IPS DF 6.9 (cell line): ENCODE data around the gene CTXND1.

ENCODE experiments used
- DNase-seq: peaks from one replicate; pipeline ENCODE4 v3.0.0-alpha.2; 2013; ENCODE audit warnings: low read depth, low spot score
- H3K27ac ChIP-seq: one replicate; pipeline ENCODE4 v1.5.1; 2013; ENCODE audit warnings: low read length, control low read depth
- H3K27me3 ChIP-seq: 2 replicates; pipeline ENCODE4 v1.6.1; 2013; ENCODE audit warnings: mild to moderate bottlenecking, low read length; ENCODE audit not compliant: control insufficient read depth, insufficient read depth
- H3K36me3 ChIP-seq: 2 replicates; pipeline ENCODE4 v1.6.1; 2013; ENCODE audit warnings: low read length; ENCODE audit not compliant: control insufficient read depth, insufficient read depth
- H3K4me1 ChIP-seq: 2 replicates; pipeline ENCODE4 v1.6.1; 2013; ENCODE audit warnings: low read length; ENCODE audit not compliant: control insufficient read depth, insufficient read depth
- H3K4me3 ChIP-seq: 2 replicates; pipeline ENCODE4 v1.5.1; 2013; ENCODE audit warnings: mild to moderate bottlenecking, low read length
- H3K9me3 ChIP-seq: 2 replicates; pipeline ENCODE4 v1.6.1; 2013; ENCODE audit warnings: low read length, inconsistent platforms; ENCODE audit not compliant: control insufficient read depth, insufficient read depth
- WGBS: extraction: QIAGEN DNeasy Blood & Tissue Kit; methylation state at CpG from one replicate; pipeline ENCODE4 v1.1.7; 2013; ENCODE audit warnings: mixed read lengths, missing lambda C conversion rate; ENCODE audit not compliant: insufficient read length, insufficient coverage; 5-methylcytosine and 5-hydroxymethylcytosine counted together

The CTXND1 gene

DNA sequence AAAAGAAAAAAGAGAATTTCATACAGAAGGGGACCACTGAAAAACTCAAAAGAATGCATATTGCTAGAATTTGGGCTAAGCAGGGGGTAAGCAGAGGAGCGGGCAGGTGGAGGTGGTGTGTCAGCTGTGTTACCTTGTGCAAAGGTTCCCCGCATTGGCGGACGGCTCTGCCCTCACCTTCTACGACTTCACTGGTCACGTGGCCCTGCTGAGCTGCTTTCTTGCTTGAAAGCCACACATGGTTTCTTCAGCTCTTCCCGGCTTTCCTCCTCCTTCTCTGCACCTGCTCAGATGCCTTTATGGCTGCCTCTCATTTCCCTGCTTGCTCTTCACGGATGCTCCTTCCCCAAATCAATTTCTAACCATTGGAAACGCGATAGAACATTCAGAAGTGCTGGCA lies 68.7 kb downstream of the CTXND1 start:
- Histone ChIP-seq H3K27ac (no peak overlapping the region), H3K9me3 (no peaks in the 10 kb centered on the region), H3K4me3 (no peak overlapping the region), H3K36me3 (0 out of 2 replicates have a peak, but pooled peaks cover 2% of the 10 kb centered on the region), H3K27me3 (no peaks in the 10 kb centered on the region), H3K4me1 (no peaks in the 10 kb centered on the region)
- no CpG with 5 or more reads among the region's 10 CpGs for WGBS
- no peak for DNase-seq

DNA sequence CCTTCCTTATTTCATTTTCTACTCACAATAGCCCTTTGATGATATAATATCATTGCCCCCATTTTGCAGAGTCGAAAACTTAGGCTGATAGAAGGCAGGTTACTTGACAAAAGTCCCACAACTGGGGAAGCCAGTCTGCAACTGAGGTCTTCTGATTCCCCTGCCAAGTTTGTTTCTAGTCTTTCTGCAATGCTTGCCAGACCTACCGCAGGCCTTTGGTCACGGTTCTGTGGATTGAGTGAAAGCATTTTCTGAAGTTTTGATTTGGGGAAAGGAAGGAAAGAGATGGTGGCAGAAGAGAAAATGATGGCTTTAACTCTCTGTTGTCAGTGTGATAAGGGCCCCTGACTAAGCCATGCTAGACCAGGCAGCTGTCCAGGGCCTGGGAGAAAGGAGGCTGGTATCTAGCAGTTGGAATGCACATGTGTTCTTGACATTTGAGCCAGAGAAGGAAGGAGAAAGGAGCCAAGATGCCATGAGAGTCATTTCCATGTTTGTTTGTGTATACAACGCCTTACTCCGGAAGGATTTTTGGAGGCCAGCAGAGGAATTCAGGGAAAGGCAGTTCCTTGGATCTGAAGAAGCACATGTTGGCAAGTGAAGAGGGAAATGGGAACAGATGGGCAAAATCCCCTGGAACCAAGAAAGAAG lies 69.3 kb downstream of the CTXND1 start:
- H3K4me3 ChIP-seq, result no peak overlapping the region
- H3K27ac ChIP-seq, result no peak overlapping the region
- H3K4me1 ChIP-seq, result no peaks in the 10 kb centered on the region
- H3K9me3 ChIP-seq, result no peaks in the 10 kb centered on the region
- no peaks in the 10 kb centered on the region for H3K27me3 ChIP-seq
- no peak for DNase-seq
- H3K36me3 ChIP-seq, result 0 out of 2 replicates have a peak, but pooled peaks cover 2% of the 10 kb centered on the region
- no CpG with 5 or more reads among the region's 5 CpGs for WGBS

DNA sequence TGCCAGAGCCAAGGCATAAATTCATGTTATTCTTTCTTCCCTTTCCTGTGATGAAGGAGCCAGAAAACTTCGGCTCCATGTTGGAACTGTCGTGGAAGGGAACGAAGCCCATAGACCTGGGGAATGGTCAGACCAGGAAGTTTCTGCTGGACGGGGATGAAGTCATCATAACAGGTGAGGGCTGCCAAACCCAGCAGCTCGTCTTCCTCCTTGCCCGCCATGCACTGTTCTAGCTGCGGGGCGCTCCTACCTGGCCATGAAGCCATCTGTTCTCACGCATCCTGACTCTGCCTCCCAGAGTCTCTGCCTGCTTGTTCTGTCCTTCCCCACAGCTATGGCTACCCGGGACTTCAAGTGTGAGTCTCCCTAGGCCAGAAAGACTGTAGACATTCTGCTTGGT lies 71.0 kb downstream of the CTXND1 start:
- H3K36me3 ChIP-seq, result 0 out of 2 replicates have a peak, but pooled peaks cover 2% of the 10 kb centered on the region
- no peaks in the 10 kb centered on the region for H3K4me1 ChIP-seq
- H3K27me3 ChIP-seq, result no peaks in the 10 kb centered on the region
- WGBS, result no CpG with 5 or more reads among the region's 10 CpGs
- H3K9me3 ChIP-seq, result no peaks in the 10 kb centered on the region
- H3K27ac ChIP-seq, result no peak overlapping the region
- H3K4me3 ChIP-seq, result no peak overlapping the region
- no peak for DNase-seq

DNA sequence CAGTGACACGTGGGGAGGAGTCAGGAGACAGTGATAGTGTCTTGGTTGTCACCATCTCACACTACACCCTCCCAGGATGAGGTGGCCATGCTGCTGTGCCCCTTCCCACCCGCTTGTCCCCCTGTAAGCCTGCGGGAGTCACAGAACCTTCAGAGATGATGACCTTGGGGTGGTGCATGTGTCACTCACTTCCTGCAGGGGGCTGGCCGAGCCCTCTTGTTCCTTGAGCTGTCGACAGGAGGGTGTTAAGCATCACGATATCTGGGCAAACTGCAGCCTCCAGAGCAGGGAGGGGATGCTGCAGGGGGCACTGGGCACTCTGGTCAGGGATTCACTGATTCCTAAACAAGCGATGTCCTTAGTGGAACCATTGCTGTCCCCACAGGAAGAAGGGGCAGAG lies 71.5 kb downstream of the CTXND1 start:
- Histone ChIP-seq H3K27me3 (no peaks in the 10 kb centered on the region), H3K9me3 (no peaks in the 10 kb centered on the region), H3K27ac (no peak overlapping the region), H3K4me3 (no peak overlapping the region), H3K36me3 (no peaks in the 10 kb centered on the region), H3K4me1 (no peaks in the 10 kb centered on the region)
- no CpG with 5 or more reads among the region's 7 CpGs for WGBS
- DNase-seq, result no peak

DNA sequence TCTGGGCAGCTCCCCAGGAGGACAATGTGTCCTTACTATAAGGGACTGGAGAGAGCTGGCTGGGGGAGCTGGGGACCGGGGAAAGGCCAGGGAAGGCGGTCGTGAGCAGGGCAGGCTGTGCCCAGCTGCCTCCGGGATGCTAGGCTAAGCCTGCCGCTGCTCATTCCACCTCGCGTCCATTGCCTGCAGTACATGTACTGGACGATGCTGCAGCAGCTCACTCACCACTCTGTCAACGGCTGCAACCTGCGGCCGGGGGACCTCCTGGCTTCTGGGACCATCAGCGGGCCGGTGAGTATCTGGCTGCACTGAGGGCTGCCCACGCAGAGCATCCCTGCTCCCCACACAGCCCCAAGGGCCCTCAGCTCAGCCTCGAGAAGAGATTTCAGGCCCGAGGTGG lies 72.1 kb downstream of the CTXND1 start:
- Histone ChIP-seq H3K27ac (no peak overlapping the region), H3K36me3 (no peaks in the 10 kb centered on the region), H3K4me1 (no peaks in the 10 kb centered on the region), H3K27me3 (no peaks in the 10 kb centered on the region), H3K4me3 (no peak overlapping the region), H3K9me3 (no peaks in the 10 kb centered on the region)
- no CpG with 5 or more reads among the region's 16 CpGs for WGBS
- DNase-seq, result no peak

DNA sequence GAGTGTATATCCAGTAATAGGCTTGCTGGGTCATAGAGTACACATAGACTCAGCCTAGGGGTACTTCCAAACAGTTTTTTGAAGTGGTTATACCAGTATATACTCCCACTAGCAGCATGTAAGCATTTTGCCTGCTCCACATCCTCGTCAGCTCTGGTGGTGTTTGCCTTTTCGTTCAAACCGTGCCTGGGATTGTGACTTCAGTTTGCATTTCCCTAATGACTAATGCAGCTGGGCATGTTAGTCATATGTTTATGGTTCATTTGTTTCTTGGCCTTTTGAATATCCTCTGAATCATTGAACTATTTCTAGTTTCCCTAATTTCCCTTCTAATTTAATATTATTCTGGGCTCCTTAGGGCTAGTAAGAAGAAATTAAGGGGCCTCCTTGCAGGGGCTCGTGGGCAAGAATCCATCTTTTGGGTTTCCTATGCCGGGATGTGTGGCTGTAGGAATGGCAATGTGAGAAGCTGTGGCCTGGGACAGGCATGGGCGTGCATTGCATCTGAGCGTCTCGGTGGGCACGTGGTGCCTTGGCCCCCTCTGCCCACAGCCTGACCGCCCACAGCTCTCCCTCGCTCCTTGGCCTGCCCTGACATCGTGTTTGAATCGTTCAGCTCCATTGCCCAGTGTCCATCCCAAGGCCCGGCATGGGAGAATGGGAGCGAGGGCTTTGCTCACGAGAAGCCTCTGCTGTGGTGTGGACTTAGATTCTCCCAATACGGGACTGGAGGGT lies 72.8 kb downstream of the CTXND1 start:
- WGBS, result no CpG with 5 or more reads among the region's 17 CpGs

DNA sequence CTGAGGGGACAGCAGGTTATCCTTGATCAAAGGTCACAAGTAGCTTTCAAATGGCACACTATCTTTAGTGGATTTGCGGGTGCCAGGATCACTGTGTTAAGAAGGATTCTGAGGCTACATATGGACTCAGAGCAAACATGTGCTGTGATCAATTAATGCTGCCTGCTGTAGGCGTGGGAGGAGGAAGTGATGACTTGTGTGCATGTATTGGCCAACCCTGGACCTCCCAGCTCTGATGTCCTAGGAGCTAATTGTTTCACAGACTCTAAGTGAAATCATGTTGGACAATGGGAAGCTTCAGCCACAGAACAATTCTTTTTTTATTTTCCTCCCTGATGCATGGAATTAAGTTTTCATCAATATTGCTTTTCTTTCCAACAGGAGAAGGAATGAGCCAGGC lies 74.9 kb downstream of the CTXND1 start:
- Histone ChIP-seq H3K36me3 (no peaks in the 10 kb centered on the region), H3K4me3 (no peak overlapping the region), H3K4me1 (no peaks in the 10 kb centered on the region), H3K27ac (no peak overlapping the region), H3K27me3 (no peaks in the 10 kb centered on the region), H3K9me3 (no peaks in the 10 kb centered on the region)
- no peak for DNase-seq
- no CpG with 5 or more reads among the region's 2 CpGs for WGBS

More for the DNA sequence above, 72.8 kb downstream of the CTXND1 start:
- DNase-seq, result no peak
- H3K27ac ChIP-seq, result no peak overlapping the region
- H3K27me3 ChIP-seq, result no peaks in the 10 kb centered on the region
- no peaks in the 10 kb centered on the region for H3K36me3 ChIP-seq
- H3K9me3 ChIP-seq, result no peaks in the 10 kb centered on the region
- no peaks in the 10 kb centered on the region for H3K4me1 ChIP-seq
- no peak overlapping the region for H3K4me3 ChIP-seq

DNA sequence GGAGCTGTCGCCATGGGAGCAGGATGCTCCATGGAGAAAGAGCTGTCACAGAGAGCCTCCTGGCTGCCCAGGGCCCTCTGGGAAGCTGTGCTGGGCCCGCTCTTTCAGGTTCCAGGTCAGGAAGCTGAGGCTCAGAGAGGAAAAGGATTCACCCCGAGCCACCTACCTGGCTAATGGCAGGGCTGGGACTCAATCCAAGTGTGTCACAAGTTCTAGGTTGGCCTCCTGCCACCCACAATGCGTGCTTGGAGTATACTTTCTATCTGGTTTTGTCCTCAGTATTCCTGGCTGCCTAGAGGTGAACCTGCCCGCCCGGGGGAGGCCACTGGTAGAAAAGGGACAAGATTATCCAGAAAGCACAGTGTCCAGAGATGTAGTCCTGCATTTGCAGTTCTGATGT lies 75.6 kb downstream of the CTXND1 start:
- Histone ChIP-seq H3K4me1 (no peaks in the 10 kb centered on the region), H3K27ac (no peak overlapping the region), H3K4me3 (no peak overlapping the region), H3K27me3 (no peaks in the 10 kb centered on the region), H3K9me3 (no peaks in the 10 kb centered on the region), H3K36me3 (no peaks in the 10 kb centered on the region)
- no peak for DNase-seq
- WGBS, result no CpG with 5 or more reads among the region's 6 CpGs

DNA sequence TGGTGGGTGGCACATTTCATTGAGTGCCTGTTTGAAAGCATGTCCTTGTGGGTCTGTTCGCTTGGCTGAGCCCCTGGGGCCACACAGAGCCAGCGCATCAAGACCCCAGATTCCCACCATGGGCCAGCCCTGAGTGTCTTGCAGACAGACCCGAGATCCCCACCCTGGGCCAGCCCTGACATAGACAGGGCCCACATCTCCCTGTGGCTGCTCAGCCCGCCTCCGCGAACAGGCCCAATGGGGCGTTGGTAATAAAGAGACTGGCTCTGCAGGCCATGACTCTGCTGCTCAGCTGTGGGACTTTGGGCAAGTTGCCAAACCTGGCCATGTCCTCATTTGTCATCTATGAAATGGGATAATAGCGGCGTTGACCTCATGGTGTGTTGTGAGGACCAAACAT lies 76.6 kb downstream of the CTXND1 start:
- Histone ChIP-seq H3K9me3 (no peaks in the 10 kb centered on the region), H3K27ac (no peak overlapping the region), H3K4me3 (no peak overlapping the region), H3K36me3 (no peaks in the 10 kb centered on the region), H3K27me3 (no peaks in the 10 kb centered on the region), H3K4me1 (no peaks in the 10 kb centered on the region)
- no peak for DNase-seq
- WGBS, result no CpG with 5 or more reads among the region's 9 CpGs

DNA sequence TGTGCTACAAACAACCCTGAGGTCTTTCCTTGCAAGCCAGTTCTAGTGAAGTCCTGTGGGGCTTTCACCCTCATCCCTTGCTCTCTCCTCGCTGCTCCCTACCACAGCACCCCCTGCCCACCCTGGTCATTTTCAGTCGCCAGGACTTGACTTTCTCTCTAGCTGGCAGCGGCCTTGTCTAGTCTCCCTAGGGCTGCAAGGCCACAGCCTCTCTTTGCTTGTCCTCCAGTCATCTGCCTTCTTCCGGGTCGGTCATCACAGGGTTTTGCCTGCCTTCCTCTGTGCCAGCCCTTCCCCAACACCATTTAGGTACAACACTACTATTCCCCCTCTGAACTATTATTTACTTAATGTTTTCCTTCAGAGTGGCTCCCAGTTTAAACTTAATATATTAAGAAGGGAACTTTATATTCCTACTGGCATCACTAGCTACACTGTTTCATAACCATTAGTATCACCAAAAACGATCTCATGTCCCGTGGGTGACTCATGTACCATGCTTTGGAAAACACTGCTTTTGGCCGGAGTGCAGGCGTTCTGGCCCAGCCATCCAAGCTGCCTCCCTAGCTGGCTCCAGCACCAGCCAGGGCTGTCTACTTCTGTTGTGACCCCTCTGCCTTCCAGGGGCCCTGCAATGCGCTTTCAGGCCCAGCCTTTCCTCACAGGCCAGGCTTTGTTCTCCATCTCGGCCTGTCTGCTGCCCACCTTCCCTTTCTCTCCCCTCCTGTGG lies 77.8 kb downstream of the CTXND1 start:
- Histone ChIP-seq H3K27me3 (no peaks in the 10 kb centered on the region), H3K4me1 (no peaks in the 10 kb centered on the region), H3K36me3 (no peaks in the 10 kb centered on the region), H3K9me3 (no peaks in the 10 kb centered on the region), H3K27ac (no peak overlapping the region), H3K4me3 (no peak overlapping the region)
- DNase-seq, result no peak
- no CpG with 5 or more reads among the region's 11 CpGs for WGBS
